Sigmoid colon (tissue), 7 donors: Measurements from ENCODE around the gene PCNX3. TPM values are rescaled to one million over a fixed set of nuclear protein-coding genes. Genes with fewer than 3 reads are reported as not detected.
"Not testable (repeated sequence)": the region's sequence is repeated elsewhere in the genome, so short reads cannot be mapped to it uniquely, and the experiment has no call there.

Experiments
- DNase-seq: peaks from one replicate; pipeline ENCODE4 v3.0.0-alpha.2; 2019
- H3K27ac ChIP-seq, 4 donors: fragments of 200-600 bp; sonication (generic); one replicate each; pipeline ENCODE4 v1.5.1; 2016 to 2019; ENCODE audit warnings: mild to moderate bottlenecking in 1 of 4
- H3K27me3 ChIP-seq, 3 donors: fragments of 200-600 bp; sonication (generic); one replicate each; pipeline ENCODE4 v1.5.1; 2019; ENCODE audit warnings: mild to moderate bottlenecking in 1 of 3
- H3K36me3 ChIP-seq, 4 donors: fragments of 200-600 bp; sonication (generic); one replicate each; pipeline ENCODE4 v1.5.1; 2016 to 2019
- H3K4me1 ChIP-seq, 4 donors: fragments of 200-600 bp; sonication (generic); one replicate each; pipeline ENCODE4 v1.5.1; 2017 to 2019
- H3K4me3 ChIP-seq, 4 donors: fragments of 200-600 bp; sonication (generic); one replicate each; pipeline ENCODE4 v1.5.1; 2017 to 2019; ENCODE audit warnings: mild to moderate bottlenecking in 2 of 4, moderate library complexity in 1 of 4
- H3K9me3 ChIP-seq, 4 donors: fragments of 200-600 bp in 3 of 4; sonication (generic) in 3 of 4; one replicate each; pipeline versions ENCODE4 v1.5.1 to v1.6.1; 2013 to 2019
- CTCF ChIP-seq, 4 experiments: fragments of 450-650 bp in 3 of 4; fragments of 200-600 bp in 1 of 4; IDR thresholded peaks; one replicate each; pipeline ENCODE4 v1.5.1; 2016 to 2019; ENCODE audit warnings: antibody characterized with exemption in 4 of 4, mild to moderate bottlenecking in 3 of 4, moderate library complexity in 2 of 4
- EP300 ChIP-seq, 4 donors: sonication (generic); formaldehyde crosslinking; IDR thresholded peaks; one replicate each; pipeline ENCODE4 v1.6.1; 2017; ENCODE audit warnings: antibody characterized with exemption in 4 of 4
- POLR2A ChIP-seq, 2 donors: fragments of 450-650 bp; IDR thresholded peaks; one replicate each; pipeline ENCODE4 v1.6.1; 2016; ENCODE audit warnings: antibody characterized with exemption in 2 of 2, mild to moderate bottlenecking in 2 of 2, moderate library complexity in 2 of 2
- POLR2AphosphoS5 ChIP-seq, 4 donors: sonication (generic); formaldehyde crosslinking; IDR thresholded peaks; one replicate each; pipeline ENCODE4 v1.6.1; 2017; ENCODE audit warnings: antibody characterized with exemption in 4 of 4
- WGBS, 2 donors: extraction: QIAGEN DNeasy Blood & Tissue Kit; methylation state at CpG; one replicate each; pipeline ENCODE4 v1.1.7; 2013; 5-methylcytosine and 5-hydroxymethylcytosine counted together
- intact Hi-C: fragments of 100-400 bp; cut with DNase I; formaldehyde crosslinking; loops from one replicate; pipeline ENCODE4 v1.15.1; 2023
- polyA plus RNA-seq, 3 donors: library from polyadenylated mRNA; stranded (reverse); fragments of 200-250 nt; gene quantifications; one replicate each; pipeline ENCODE4 v1.2.3, GENCODE V29; 2013
- total RNA-seq, 4 donors: library from RNA; depleted of rRNA; stranded (reverse); fragments of >200 nt; gene quantifications; one replicate each; pipeline ENCODE4 v1.1.0, GENCODE V29; 2016
- donor health status: healthy with polysubstance abuse.
- donor health status: Bipolar disorder and iron deficiency.
- donor health status: healthy.

The PCNX3 gene
- total and polyA plus RNA-seq, 7 donors, result 6.0 to 35.0 (median 11.0) TPM

GRCh38 chr11:65637794-65638419, 22.3 kb downstream of the PCNX3 start, which contains the start of gene SIPA1:
Gene SIPA1 (plus strand): TSS chr11:65638101. CDS start chr11:65640922, 2,821 bp downstream.
- H3K9me3 ChIP-seq, result no peaks in the 10 kb centered on the region
- intact Hi-C loops, result no loop called here
- peaks cover 27 to 49% (median 38%) of the 10 kb centered on the region in 4 donors for H3K36me3 ChIP-seq
- H3K4me1 ChIP-seq, result peaks cover 0 to 50% (median 41%) of the 10 kb centered on the region in 4 donors
- peak; percentile 86 for DNase-seq
- H3K27me3 ChIP-seq, result no peaks in the 10 kb centered on the region
- peak within 1 kb of the TSS; percentile 87 to 90 (median 88) for H3K27ac ChIP-seq
- WGBS, 2 donors, result 4% methylated on average over 46 of the region's 46 CpGs
- TF ChIP-seq CTCF (IDR thresholded peaks at IDR 0.05) (no peak), POLR2AphosphoS5 (IDR thresholded peaks at IDR 0.05) (peak; percentile 38 to 81 (median 66)), POLR2A (IDR thresholded peaks at IDR 0.05) (peak in 1 of 2 donors; percentile 43), EP300 (IDR thresholded peaks at IDR 0.05) (no peak)
- H3K4me3 ChIP-seq, result peak within 1 kb of the TSS; percentile 68 to 79 (median 74)

DNA sequence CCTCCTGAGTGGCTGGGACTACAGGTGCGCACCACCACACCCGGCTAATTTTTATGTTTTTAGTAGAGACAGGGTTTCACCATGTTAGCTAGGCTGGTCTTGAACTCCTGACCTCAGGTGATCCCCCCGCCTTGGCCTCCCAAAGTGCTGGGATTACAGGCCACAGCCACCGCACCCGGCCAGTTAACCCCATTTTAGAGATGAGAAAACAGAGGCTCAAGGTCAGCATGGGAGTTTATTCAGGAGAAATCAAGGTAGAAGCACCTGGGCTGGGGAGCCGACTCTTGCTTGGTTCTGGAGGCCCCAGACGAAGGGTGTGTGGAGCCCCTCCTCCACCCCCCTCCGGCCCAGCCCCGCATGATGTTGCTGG, 23.6 kb downstream of the PCNX3 start:
- DNase-seq, intact Hi-C loops, H3K27me3 ChIP-seq, H3K9me3 ChIP-seq: not testable (repeated sequence)
- Histone ChIP-seq H3K4me1 (peaks cover 0 to 50% (median 41%) of the 10 kb centered on the region in 4 donors), H3K27ac (peak overlapping the region; percentile 87 to 90 (median 88)), H3K4me3 (peak overlapping the region in 3 of 4 donors; percentile 68 to 79 (median 69)), H3K36me3 (peaks cover 24 to 43% (median 32%) of the 10 kb centered on the region in 4 donors)
- WGBS, 2 donors, result 69 to 89% methylated on average over 9 of the region's 9 CpGs

GRCh38 chr11:65639623-65640482, 24.3 kb downstream of the PCNX3 start:
- Histone ChIP-seq H3K4me1 (peaks cover 0 to 50% (median 41%) of the 10 kb centered on the region in 4 donors), H3K27me3 (no peaks in the 10 kb centered on the region), H3K27ac (peak overlapping the region; percentile 87 to 90 (median 88)), H3K36me3 (peaks cover 17 to 41% (median 25%) of the 10 kb centered on the region in 4 donors), H3K9me3 (no peaks in the 10 kb centered on the region), H3K4me3 (peak overlapping the region in 2 of 4 donors; percentile 26 to 79)
- intact Hi-C loops, result no loop called here
- TF ChIP-seq EP300 (IDR thresholded peaks at IDR 0.05) (no peak), POLR2AphosphoS5 (IDR thresholded peaks at IDR 0.05) (no peak), POLR2A (IDR thresholded peaks at IDR 0.05) (no peak), CTCF (IDR thresholded peaks at IDR 0.05) (no peak)
- 38 to 69% methylated on average over 8 of the region's 8 CpGs for WGBS, 2 donors
- DNase-seq, result no peak

DNA sequence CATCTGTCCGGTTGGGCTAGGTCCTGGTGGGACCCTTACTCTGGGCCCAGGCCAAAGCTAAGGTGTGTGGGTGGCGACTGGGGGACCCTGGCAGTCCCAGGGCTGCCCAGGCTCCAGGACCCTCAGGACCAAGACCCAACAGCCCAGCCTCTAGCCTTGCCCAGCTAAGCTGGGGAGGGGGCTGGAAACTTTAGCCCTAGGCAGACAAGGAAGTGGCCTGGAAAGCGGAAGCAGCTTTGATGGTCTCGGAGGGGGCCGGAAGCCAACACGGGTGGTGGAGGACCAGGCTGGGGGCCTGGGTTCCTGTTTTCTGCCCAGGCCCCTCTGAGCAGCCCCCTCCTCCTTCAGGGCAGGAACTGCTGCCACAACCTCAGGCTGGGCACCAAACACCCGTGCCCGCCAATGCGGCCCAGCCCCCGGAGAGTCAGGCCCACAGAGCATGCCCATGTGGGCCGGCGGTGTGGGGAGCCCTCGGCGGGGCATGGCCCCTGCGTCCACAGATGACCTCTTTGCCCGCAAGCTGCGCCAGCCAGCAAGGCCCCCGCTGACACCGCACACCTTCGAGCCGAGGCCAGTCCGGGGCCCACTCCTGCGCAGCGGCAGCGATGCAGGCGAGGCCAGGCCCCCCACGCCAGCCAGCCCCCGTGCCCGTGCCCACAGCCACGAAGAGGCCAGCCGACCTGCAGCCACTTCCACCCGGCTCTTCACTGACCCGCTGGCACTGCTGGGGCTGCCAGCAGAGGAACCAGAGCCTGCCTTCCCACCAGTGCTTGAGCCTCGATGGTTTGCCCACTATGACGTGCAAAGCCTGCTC, 25.1 kb downstream of the PCNX3 start:
- Histone ChIP-seq H3K27ac (peak overlapping the region; percentile 87 to 90 (median 88)), H3K4me1 (peaks cover 0 to 50% (median 41%) of the 10 kb centered on the region in 4 donors), H3K36me3 (peaks cover 9 to 39% (median 17%) of the 10 kb centered on the region in 4 donors), H3K4me3 (peak overlapping the region in 3 of 4 donors; percentile 3 to 26 (median 18)), H3K27me3 (no peaks in the 10 kb centered on the region), H3K9me3 (no peaks in the 10 kb centered on the region)
- DNase-seq, result no peak
- WGBS, 2 donors, result 46 to 80% methylated on average over 35 of the region's 35 CpGs
- intact Hi-C loops, result no loop called here
- TF ChIP-seq CTCF (IDR thresholded peaks at IDR 0.05) (no peak), EP300 (IDR thresholded peaks at IDR 0.05) (no peak), POLR2AphosphoS5 (IDR thresholded peaks at IDR 0.05) (no peak), POLR2A (IDR thresholded peaks at IDR 0.05) (no peak)
